Spleen (tissue), 11 donors: ENCODE results near the gene OPCML. TPM values are rescaled to one million over a fixed set of nuclear protein-coding genes. Genes with fewer than 3 reads are reported as not detected.

ENCODE experiments used
- DNase-seq: peaks from one replicate; pipeline ENCODE4 v3.0.0-alpha.2; 2020
- H3K27ac ChIP-seq, 8 donors: fragments of 200-600 bp; sonication (generic) in 7 of 8; 1 replicate in 4 of 8; 2 replicates in 4 of 8; pipeline versions ENCODE4 v1.5.0 to v1.8.0; 2016 to 2021; ENCODE audit warnings: inconsistent platforms in 4 of 8, mild to moderate bottlenecking in 4 of 8, moderate library complexity in 1 of 8
- H3K27me3 ChIP-seq, 7 donors: fragments of 200-600 bp; sonication (generic) in 6 of 7; replicated peaks in 1 of 7; 1 replicate in 4 of 7; 2 replicates in 3 of 7; pipeline versions ENCODE4 v1.5.0 to v1.8.0; 2016 to 2021; ENCODE audit warnings: inconsistent platforms in 3 of 7, mild to moderate bottlenecking in 1 of 7
- H3K36me3 ChIP-seq, 6 donors: fragments of 200-600 bp; sonication (generic) in 5 of 6; 1 replicate in 4 of 6; 2 replicates in 2 of 6; pipeline versions ENCODE4 v1.5.0 to v1.8.0; 2016 to 2021; ENCODE audit warnings: inconsistent platforms in 2 of 6
- H3K4me1 ChIP-seq, 6 donors: fragments of 200-600 bp; sonication (generic) in 5 of 6; 1 replicate in 3 of 6; 2 replicates in 3 of 6; pipeline versions ENCODE4 v1.5.0 to v1.8.0; 2016 to 2021; ENCODE audit warnings: inconsistent platforms in 3 of 6
- H3K4me3 ChIP-seq, 8 donors: fragments of 200-600 bp; sonication (generic) in 7 of 8; 1 replicate in 4 of 8; 2 replicates in 4 of 8; pipeline versions ENCODE4 v1.5.0 to v1.8.0; 2016 to 2021; ENCODE audit warnings: inconsistent platforms in 4 of 8, mild to moderate bottlenecking in 4 of 8, moderate library complexity in 2 of 8
- H3K9me3 ChIP-seq, 8 donors: fragments of 200-600 bp; sonication (generic) in 7 of 8; 1 replicate in 4 of 8; 2 replicates in 4 of 8; pipeline versions ENCODE4 v1.5.0 to v1.8.0; 2016 to 2021; ENCODE audit warnings: inconsistent platforms in 4 of 8
- POLR2A ChIP-seq, 3 donors: fragments of 450-650 bp; IDR thresholded peaks; one replicate each; pipeline ENCODE4 v1.5.1; 2017; ENCODE audit warnings: antibody characterized with exemption in 3 of 3, mild to moderate bottlenecking in 1 of 3
- POLR2AphosphoS5 ChIP-seq, 3 donors: sonication (generic); formaldehyde crosslinking; IDR thresholded peaks; one replicate each; pipeline ENCODE4 v1.5.1; 2017; ENCODE audit warnings: antibody characterized with exemption in 3 of 3
- WGBS, 5 donors: extraction: QIAGEN DNeasy Blood & Tissue Kit in 3 of 5; methylation state at CpG; one replicate each; pipeline versions ENCODE4 v1.1.5 to v1.1.7; 2013 to 2018; 5-methylcytosine and 5-hydroxymethylcytosine counted together
- intact Hi-C: fragments of 100-400 bp; cut with DNase I; formaldehyde crosslinking; loops from one replicate; pipeline ENCODE4 v1.15.0; 2023; ENCODE audit warnings: low total_unique reads
- polyA plus RNA-seq, 3 donors: library from polyadenylated mRNA; stranded (reverse); fragments of 200-250 nt; gene quantifications; one replicate each; pipeline ENCODE4 v1.2.1, GENCODE V29; 2013
- total RNA-seq, 7 donors: library from RNA; depleted of rRNA in 3 of 7; stranded (reverse); fragments of >200 nt in 3 of 7; fragmentation: NEBNext Ultra II Directional in 4 of 7; extraction: Animal tissue kit (Norgen Biotek cat#: 25700) in 4 of 7; gene quantifications; one replicate each; pipeline versions ENCODE4 v1.1.0 to v1.2.1, GENCODE V29; 2016 to 2021
- TF ChIP-seq, protein P1 (sequence below), 11 experiments: fragments of 200-600 bp in 7 of 11; fragments of 450-650 bp in 4 of 11; sonication (generic) in 4 of 11; IDR thresholded peaks in 8 of 11; conservative IDR thresholded peaks in 3 of 11; 1 replicate in 7 of 11; 2 replicates in 4 of 11; pipeline versions ENCODE4 v1.4.0 to v1.8.0; 2016 to 2021; ENCODE audit warnings: antibody characterized with exemption in 11 of 11, inconsistent platforms in 4 of 11, mild to moderate bottlenecking in 1 of 11
- donor health status: healthy with polysubstance abuse.
- donor health status: DM: no; HTN: no; CAD: no; lungs with moderate emphysema.
- donor health status: DM: no; HTN: no; CAD: no.
- donor health status: Bipolar disorder and iron deficiency.
- donor health status: healthy.
- donor health status: DM: no; HTN: no; CAD: no.
- donor health status: DM: yes; HTN: yes; CAD: no.

OPCML gene
- total and polyA plus RNA-seq, 10 donors = 0.09 to 10.7 (median 3.1) TPM

GRCh38 chr11:133271871-133272776, 260.2 kb downstream of the OPCML start:
- 72 to 88% (median 82%) methylated on average over 6 of the region's 6 CpGs for WGBS, 5 donors
- H3K36me3 ChIP-seq = no peaks in the 10 kb centered on the region
- H3K4me1 ChIP-seq = no peaks in the 10 kb centered on the region
- TF ChIP-seq POLR2AphosphoS5 (IDR thresholded peaks at IDR 0.05) = no peak
- no peak for TF ChIP-seq POLR2A (IDR thresholded peaks at IDR 0.05)
- TF ChIP-seq, protein P1, sequence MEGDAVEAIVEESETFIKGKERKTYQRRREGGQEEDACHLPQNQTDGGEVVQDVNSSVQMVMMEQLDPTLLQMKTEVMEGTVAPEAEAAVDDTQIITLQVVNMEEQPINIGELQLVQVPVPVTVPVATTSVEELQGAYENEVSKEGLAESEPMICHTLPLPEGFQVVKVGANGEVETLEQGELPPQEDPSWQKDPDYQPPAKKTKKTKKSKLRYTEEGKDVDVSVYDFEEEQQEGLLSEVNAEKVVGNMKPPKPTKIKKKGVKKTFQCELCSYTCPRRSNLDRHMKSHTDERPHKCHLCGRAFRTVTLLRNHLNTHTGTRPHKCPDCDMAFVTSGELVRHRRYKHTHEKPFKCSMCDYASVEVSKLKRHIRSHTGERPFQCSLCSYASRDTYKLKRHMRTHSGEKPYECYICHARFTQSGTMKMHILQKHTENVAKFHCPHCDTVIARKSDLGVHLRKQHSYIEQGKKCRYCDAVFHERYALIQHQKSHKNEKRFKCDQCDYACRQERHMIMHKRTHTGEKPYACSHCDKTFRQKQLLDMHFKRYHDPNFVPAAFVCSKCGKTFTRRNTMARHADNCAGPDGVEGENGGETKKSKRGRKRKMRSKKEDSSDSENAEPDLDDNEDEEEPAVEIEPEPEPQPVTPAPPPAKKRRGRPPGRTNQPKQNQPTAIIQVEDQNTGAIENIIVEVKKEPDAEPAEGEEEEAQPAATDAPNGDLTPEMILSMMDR (IDR thresholded peaks at IDR 0.05 in 8 of 11, conservative IDR thresholded peaks at IDR 0.05 in 3 of 11) = no peak
- H3K9me3 ChIP-seq = no peaks in the 10 kb centered on the region
- no peak overlapping the region for H3K4me3 ChIP-seq
- H3K27ac ChIP-seq = no peak overlapping the region
- intact Hi-C loops = no loop called here
- no peaks in the 10 kb centered on the region for H3K27me3 ChIP-seq
- no peak for DNase-seq

DNA sequence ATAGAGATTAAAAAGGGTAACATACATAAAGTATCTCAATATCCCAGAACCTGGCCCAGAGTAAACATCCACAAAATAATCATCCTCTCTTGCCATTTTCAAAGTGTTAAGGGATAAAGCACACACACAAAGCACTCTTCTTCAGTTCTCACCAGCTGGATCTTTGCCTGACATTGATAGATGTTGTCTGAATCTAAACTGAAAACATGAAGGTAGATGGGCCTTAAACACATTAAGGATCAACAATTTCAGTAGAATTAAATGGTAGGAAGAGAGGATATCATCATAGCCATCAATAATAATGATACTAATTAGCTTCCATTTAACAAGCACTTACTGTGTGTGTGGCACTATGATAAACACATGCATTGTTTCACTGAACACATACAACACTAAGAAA, 261.1 kb downstream of the OPCML start:
- intact Hi-C loops = no loop called here
- H3K4me3 ChIP-seq = no peak overlapping the region
- H3K27me3 ChIP-seq = no peaks in the 10 kb centered on the region
- H3K4me1 ChIP-seq = no peaks in the 10 kb centered on the region
- no peak for DNase-seq
- no peaks in the 10 kb centered on the region for H3K36me3 ChIP-seq
- no peaks in the 10 kb centered on the region for H3K9me3 ChIP-seq
- H3K27ac ChIP-seq = no peak overlapping the region
- no peak for TF ChIP-seq POLR2A (IDR thresholded peaks at IDR 0.05)
- TF ChIP-seq, protein P1 (IDR thresholded peaks at IDR 0.05 in 8 of 11, conservative IDR thresholded peaks at IDR 0.05 in 3 of 11) = no peak
- TF ChIP-seq POLR2AphosphoS5 (IDR thresholded peaks at IDR 0.05) = no peak

- intact Hi-C loops = no loop called here
- WGBS, 5 donors = 69 to 85% (median 72%) methylated on average over 2 of the region's 2 CpGs
Observed at GRCh38 chr11:133269267-133269666, 263.0 kb downstream of the OPCML start.

GRCh38 chr11:133266986-133267385, 265.3 kb downstream of the OPCML start:
- no peak for TF ChIP-seq POLR2A (IDR thresholded peaks at IDR 0.05)
- TF ChIP-seq, protein P1 (IDR thresholded peaks at IDR 0.05 in 8 of 11, conservative IDR thresholded peaks at IDR 0.05 in 3 of 11) = no peak
- no peak for TF ChIP-seq POLR2AphosphoS5 (IDR thresholded peaks at IDR 0.05)
- intact Hi-C loops = no loop called here
- no peak overlapping the region for H3K4me3 ChIP-seq
- H3K27ac ChIP-seq = no peak overlapping the region
- 56 to 73% (median 64%) methylated on average over 6 of the region's 6 CpGs for WGBS, 5 donors
- no peaks in the 10 kb centered on the region for H3K36me3 ChIP-seq
- DNase-seq = no peak
- H3K4me1 ChIP-seq = no peaks in the 10 kb centered on the region
- H3K27me3 ChIP-seq = no peaks in the 10 kb centered on the region
- H3K9me3 ChIP-seq = no peaks in the 10 kb centered on the region

More at GRCh38 chr11:133269267-133269666, 263.0 kb downstream of the OPCML start:
- Histone ChIP-seq H3K4me3 (no peak overlapping the region), H3K4me1 (no peaks in the 10 kb centered on the region), H3K9me3 (no peaks in the 10 kb centered on the region), H3K27me3 (no peaks in the 10 kb centered on the region), H3K27ac (no peak overlapping the region), H3K36me3 (no peaks in the 10 kb centered on the region)
- TF ChIP-seq POLR2AphosphoS5 (IDR thresholded peaks at IDR 0.05) (no peak), POLR2A (IDR thresholded peaks at IDR 0.05) (no peak)
- TF ChIP-seq, protein P1 (IDR thresholded peaks at IDR 0.05 in 8 of 11, conservative IDR thresholded peaks at IDR 0.05 in 3 of 11) = no peak
- DNase-seq = no peak
